ENCODE results near the gene SAMD7.

Gene SAMD7

DNA sequence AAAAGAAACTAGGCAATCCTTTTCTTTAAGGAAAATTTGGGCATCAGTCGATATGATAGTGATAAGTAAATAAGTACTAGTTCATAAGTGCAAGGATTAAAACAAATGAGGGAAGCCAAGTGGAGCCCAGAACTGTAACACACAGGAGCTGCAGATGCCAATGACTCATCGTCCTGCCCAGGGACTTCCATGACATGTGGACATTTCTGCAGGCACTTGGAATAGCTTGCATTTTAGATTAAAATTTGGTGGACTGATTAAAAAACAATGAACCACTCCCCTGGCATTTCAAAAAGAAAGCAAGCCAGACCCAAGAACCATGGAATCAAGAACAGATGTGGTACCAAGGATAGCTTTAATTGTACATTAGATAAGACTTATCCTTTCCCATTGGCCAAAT, 2.9 kb downstream of the SAMD7 start:
- no peak for DNase-seq

DNA sequence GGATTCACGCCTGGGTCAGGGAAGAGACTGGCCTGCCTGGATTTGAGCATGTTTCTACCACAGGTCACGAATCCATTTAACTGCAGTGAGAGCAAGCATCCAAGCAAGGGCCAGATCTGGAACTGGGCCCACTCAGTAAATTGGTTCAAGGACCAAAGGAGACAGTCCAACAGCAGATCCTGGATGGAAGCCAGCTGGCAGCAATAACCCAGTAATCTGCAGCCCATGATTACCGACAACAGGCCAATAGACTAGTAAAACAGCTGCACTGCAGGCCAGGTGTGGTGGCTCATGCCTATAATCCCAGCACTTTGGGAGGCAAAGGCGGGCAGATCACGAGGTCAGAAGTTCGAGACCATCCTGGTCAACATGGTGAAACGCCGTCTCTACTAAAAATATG, 11.8 kb downstream of the SAMD7 start:
- no peak for DNase-seq

GRCh38 chr3:169923831-169924230, 12.5 kb downstream of the SAMD7 start:
- no peak for DNase-seq

DNA sequence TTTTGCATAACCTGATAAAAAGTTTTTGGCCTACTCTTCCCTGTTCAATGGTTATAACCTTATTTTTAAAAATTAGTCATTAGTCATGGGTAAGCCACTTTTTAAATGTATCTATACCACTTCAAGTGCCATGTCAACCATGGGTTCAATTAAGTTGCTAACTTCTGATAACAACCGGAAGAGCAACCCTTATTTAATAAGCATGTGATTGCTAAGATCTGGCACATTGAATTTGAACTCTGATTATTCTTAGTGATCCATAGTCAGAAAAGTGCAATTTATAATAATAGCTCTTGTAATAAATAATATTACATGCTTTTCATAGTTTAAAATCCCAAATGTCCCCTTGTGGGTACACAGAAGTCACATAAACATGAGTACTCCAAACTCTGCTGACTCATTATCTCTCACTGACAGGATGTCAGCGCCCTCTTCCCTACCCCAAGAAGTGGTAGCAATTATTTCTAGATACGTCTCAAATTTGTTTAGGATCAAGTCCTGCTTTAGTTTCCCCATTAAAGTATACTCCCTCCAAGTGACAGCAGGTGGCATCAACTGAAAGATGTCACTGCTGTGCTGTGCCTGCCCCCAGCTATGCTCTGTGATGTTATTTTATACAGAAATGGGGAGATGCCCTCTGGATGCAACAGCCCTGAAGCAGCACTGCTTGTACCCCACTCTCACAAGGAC, 18.6 kb downstream of the SAMD7 start:
- DNase-seq, result no peak

DNA sequence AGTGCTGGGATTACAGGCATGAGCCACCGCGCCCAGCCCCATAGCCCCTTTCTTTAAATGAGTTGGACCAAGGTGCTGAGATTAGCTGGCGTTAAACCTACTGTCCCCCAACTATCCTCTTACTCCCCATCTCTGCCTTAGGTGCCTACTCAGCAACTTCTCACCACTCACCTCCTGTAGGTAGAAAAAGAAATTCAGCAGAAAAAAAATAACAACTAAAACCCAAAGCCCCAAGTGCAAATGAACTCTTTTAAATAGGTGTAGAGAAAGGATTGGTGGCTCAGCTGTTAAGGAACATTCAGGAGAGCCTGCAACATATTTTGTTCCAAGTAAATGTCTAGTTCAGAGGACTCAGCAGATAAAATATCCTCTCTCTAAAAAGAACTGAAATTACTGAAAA, 19.5 kb downstream of the SAMD7 start:
- DNase-seq, result no peak

DNA sequence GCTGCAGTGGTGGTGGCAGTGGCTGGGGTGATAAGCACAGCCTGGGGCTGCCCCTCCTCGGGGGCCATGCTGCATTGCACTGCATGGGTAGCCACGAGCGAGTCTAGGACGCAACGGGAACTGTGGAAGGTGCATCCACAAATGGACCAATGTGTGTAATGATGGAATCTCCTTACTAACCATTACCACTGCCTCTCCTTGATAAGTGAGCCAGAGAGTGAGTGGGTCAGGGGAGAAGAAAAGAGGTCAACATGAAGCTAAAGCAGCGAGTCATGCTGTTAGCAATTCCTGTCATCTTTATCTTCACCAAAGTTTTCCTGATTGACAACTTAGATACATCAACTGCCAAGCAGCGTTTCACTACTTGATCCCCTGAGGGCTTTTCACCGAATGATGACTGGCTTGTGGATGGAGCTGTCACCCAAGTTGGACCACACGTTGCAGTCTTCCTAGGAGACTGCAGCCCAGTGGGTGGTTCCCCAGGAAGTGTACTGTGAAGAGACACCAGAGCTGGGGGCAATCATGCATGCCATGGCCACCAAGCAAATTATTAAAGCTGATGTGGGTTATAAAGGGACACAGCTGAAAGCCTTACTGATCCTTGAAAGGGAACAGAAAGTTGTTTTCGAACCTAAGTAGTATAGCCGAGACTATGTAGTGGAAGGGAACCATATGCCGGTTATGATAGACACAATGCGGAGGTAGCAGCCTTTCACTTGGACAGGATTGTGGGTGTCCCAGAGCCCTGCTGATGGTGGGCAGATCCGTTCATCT, 20.6 kb downstream of the SAMD7 start:
- no peak for DNase-seq

DNA sequence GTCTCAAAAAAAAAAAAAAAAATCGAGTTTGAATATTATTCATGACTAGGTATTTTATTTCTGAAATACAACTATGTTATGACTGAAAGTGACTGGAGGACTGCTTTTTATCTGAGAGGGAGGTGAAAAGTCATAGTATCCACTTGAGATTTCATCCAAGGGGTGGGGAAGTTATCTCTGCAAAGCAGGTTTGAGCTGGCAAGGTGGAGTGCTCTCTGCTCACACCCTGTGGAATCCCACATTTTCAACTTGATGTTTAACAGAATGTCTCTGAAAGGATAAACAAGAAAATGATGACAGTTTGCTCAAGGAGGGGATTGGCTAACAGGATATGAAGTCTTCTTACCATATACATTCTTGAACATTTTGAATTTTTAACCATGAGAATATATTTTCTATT, 27.9 kb downstream of the SAMD7 start:
- no peak for DNase-seq

GRCh38 chr3:169939751-169940150, 28.4 kb downstream of the SAMD7 start:
- DNase-seq, result no peak

- no peak for DNase-seq
Observed at GRCh38 chr3:169940470-169941181, 29.3 kb downstream of the SAMD7 start.

GRCh38 chr3:169945313-169945712, 33.9 kb downstream of the SAMD7 start:
- DNase-seq, result peak; percentile 46 to 63

DNA sequence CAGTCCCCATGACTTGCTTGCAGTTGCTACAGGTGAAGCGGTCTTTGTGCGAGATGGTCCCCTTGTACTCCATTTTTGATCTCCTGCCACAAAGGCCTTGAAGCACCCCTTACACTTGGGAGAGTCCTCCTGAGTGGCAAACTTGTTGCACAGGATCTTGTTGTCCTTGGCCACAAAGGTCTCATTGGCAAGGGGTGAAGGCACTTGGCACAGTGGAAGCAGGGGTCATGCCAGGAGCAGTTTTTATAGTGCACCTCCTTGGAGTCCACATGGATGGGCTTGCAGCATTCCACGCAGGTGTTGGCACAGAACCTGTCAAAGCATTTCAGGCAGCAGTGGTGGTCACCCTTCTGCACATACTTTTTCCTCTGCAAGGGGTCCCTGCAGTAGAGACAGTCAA, 35.0 kb downstream of the SAMD7 start:
- no peak for DNase-seq

DNA sequence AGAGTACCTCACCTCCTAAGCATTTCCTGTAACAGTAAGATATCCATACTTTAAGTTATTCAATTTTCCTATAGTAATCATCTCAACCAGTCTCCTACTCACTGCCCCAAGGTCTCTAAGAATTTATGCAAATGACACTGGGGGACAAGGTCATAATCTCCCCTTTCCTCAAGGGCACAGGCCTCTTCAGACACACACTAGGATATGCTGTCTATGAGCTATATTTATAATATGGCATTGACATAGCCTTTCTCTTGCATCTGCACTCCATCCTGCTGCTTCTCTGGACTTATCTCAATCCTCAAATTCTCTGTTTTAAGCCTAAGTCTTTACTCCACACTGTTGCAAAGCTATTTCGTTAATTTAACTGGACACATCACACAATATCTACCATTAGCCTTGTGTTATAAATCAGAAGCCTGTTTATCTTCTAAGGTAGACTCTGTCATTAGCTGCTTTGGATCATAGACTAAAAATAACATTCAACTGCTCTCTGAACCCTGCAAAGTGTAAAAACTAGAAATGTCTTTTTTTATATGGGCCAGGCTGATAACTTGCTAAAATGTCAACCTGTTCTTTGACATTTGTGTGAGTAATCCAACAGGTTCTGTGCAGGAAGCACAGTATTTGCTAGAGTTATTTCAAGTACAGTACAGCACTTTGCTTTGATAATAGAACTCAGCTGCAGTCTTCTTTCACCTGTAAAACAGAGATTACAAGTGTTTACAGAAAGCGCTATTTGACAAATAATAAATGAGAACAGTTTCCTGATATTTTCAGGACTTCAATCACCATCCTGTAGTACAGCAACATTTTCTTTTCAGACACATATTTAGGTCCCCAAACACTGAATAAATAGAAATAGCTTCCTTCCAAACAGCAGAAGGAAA, 37.4 kb downstream of the SAMD7 start:
- no peak for DNase-seq

- no peak for DNase-seq
Observed at GRCh38 chr3:169952045-169952444, 40.7 kb downstream of the SAMD7 start.

DNA sequence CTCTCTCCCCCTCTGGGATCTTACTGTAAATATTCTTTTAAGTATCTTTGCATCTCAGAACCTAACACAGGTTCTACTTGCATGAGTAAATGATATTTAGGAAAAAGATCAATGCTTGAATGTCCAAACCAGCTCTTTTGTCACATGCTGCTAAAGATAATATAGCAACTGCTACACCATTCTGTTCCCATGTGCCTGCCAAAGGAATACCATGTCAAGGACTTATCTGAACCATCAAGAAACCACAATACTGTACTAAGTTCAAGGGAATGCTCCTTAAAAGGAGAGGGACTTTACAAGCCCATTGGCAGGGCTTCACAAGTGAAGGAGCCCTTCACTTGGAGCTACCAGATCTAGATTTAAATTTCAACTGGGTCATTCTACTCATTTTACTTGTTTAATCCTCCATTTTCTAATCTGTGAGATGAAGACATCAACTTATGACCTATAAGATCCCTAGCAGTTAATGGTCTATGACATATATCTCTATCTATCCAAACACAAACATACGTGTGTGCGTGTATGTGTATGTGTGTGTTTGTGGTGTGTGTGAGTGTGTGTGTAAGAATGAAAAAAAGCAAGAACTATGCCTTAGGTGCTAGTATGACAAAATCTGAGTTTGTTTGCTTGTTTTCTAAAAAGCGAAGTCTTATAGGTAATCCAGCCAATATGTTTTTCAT, 42.2 kb downstream of the SAMD7 start:
- no peak for DNase-seq

GRCh38 chr3:169954142-169954756, 42.9 kb downstream of the SAMD7 start:
- no peak for DNase-seq

DNA sequence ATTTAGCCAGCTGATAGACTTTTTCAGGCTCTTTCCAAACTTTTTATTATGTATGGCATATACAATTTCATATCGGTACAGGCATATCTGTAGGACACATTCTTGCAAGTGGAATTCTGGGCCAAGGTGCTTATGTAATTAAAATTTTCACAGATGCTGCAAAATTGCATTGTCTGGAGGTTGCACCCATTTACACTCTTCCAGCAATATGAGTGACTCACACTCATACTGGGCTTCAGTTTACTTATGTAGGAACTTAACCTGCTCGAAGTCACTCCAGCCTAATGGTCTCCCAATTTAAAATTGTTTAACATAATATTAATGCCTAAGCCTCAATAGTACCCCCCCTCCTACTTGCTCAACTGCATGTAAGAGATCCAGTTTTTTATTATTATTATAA, 44.0 kb downstream of the SAMD7 start:
- DNase-seq, result no peak

DNA sequence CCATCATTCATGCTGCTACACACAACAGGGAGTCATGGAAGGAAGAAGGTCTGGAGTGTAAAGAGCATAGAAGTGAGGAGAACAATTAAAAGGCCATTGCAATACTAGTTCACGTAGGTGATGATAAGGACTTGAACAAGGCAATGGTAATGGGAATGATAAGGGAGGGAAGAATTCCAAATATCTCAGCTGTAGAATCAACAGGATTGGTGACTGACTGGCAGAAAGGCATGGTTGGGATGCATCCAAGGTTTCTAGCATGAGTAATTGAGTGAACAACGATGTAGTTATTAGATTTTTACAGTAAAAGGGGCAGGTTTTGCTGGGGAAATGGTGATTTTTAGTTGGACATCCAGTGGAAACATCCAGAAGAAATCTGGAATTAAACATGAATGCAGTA, 52.8 kb downstream of the SAMD7 start:
- DNase-seq, result no peak

DNA sequence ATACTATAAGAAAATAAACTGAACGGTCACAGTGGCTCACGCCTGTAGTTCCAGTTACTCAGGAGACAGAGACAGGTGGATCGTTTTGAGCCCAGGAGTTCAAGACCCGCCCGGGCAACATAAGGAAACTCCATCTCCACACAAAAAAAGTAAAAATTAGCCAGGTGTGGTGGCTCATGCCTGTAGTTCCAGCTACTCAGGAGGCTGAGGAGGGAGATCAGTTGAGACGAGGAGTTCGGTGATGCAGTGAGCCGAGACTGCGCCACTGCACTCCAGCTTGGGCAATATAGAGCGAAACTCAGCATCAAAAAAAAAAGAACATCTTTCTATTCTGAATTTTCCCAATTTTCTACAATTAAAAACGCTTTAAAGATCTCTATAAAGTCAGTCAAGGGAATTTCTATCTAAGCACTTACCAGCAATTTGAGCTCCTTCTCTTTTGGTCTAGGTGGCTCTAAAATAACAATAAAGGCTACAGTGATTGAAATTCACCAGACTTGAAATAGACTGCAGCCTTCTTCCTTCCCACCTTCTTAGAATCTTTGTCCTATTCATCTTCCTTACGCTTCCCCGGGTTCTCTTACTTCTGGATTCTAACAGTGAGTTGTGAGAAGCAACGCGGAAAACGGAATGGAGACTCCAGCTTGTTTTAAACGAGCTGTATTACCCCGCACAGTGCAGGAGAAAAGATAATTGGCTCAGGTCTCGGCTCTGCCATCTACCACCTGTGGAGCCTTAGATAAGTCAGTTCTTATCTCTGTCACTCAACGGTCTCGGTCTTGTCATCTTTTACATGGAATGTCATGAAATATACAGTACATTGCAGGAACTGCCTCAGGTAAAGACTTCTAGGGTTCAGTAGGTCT, 54.4 kb downstream of the SAMD7 start:
- DNase-seq, result no peak

- peak; percentile 96 to 97 for DNase-seq
Observed at GRCh38 chr3:169966428-169966950, 55.1 kb downstream of the SAMD7 start, which contains the start of gene SEC62. SEC62 (plus strand) TSS chr3:169966807; CDS start chr3:169966823, 16 bp downstream.

Measured in activated T-cell treated with anti-CD3 and anti-CD28 coated beads, Interleukin-2, amount 50 U/mL, for 48 hours (primary cell).